ENCODE data around the gene FANCE.

The FANCE gene

DNA sequence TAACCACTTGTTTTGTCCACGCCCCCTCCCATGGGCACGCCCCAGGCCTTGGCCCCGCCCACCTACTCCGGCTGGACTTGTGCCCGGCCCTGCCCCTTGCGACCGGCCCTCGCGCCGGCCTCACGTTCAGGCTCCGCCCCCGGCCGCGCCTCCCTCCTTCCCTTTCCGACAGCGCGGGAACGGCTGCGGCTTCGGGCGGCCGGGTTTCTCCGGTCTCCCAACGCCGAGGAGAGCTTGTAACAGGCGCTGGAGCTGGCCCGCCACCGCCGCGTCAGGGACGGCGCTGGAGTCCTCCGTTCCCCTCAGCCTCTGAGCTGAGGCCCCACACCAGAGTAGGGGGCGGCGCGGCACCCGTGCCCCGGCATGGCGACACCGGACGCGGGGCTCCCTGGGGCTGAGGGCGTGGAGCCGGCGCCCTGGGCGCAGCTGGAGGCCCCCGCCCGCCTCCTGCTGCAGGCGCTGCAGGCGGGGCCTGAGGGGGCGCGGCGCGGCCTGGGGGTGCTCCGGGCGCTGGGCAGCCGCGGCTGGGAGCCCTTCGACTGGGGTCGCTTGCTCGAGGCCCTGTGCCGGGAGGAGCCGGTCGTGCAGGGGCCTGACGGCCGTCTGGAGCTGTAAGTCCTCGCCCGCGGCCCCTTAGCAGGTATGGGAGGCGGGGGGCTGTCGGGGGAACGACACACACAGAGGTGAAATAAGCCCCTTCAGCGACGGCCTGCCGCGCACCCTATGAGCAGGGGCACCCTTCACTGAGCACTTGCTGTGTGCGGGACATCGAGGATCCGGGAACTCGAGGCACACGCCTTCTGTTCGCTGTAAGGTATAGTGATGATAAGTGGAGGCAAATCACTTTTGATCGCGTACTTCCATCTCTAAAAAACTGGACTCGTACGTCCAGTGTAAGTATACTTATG is at the start of gene FANCE:
Gene FANCE (plus strand): TSS at position 156 of the 908 bp plus-strand sequence. CDS start 208 bp downstream, at position 364.
- DNase-seq (ENCODE audit: low spot score) = peak; percentile 87

DNA sequence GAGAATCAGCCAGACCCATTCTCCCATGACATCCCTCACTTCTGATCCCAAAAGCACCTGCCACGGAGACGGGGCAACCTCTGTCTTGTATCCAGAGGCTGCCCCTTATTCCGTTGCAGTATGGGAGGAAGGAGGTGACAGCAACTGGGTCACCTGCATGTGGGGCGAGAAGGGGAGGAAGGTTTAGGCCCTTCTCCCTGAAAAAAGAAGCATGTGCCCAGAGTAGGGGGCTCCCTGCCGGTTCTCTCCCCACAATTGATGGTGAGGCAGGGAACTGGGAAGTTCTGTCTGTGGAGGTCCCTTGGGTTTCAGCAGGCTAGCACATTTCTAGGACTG is 49.3 kb upstream of the FANCE start:
- DNase-seq (ENCODE audit: low spot score) = no peak

DNA sequence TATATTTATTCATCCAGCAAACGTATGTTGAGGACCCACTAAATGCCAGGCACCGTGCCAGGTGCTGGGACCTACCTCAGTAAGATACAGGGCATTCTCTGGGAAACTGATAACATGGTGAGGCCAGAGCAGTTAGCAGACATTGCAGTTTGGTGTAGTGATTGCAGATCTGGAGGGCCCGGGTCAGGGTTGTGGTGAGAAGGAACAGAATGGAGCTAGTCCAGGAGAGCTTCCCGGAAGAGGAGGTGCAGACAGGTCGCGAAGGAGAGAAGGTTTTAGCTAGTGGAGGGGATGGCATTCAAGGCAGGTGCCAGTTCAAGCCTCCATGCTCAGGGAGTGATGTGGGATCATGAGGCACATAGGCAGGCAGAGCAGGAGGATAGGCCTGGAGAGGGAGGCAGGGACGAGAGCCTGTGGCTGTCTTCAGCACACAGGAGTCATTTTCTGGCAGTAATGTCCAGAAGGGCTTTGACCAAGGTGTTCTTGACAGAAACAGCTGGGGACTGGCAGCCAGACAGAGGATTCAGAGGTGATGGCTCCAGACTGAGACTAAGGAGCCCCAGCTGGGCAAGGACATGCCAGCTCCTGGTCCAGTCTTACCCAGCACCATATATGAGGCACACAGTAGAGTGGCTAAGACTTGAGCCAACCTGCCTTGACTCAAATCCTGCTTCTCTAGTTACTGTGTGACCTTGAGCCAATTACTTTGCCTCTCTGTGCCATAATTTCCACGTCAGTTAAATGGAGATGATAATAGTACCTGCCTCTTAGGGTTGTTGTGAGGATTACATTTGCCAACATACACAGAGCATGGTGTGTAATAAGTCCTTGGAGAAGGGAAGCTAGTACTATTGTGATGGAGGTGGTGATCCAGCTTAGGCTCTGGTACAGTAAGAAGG is 48.3 kb upstream of the FANCE start:
- no peak for DNase-seq (ENCODE audit: low spot score)

DNA sequence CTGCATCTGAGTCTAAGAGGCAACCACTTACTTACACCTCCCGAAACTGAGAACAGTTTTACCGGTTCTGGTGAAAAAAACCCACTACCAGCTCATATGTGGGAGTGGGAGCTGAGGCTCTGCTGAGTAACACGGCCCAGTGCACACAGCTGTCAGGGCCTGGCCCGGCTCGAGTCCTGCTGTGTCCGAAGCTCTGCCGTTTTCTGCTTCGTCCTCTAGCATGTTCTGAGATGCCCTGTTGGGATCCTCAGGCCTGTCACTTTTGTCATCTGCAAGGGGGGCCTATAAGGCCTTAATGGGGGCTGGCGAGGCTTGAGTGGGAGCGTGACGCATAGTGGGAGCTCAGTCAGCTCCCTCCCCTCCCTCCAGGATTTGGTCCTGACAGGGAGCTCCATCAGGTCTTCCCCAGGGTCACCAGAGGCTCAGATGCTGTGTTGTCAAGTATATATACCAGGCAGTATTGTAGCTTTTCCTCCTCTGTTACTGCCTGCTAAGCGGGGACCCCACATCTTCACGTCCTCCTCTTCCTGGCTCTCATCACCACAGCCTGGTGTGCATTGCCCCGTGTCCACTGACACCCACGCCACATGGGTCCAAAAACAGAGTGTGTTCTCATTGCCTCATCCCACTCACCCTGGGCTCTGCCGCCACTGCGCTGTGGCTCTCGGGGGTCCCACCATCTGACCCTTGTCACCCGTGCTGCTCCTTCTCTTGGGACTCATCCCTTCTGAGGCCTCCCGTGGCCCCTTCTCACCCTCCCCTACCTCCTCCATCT is 45.2 kb upstream of the FANCE start:
- DNase-seq (ENCODE audit: low spot score) = no peak

DNA sequence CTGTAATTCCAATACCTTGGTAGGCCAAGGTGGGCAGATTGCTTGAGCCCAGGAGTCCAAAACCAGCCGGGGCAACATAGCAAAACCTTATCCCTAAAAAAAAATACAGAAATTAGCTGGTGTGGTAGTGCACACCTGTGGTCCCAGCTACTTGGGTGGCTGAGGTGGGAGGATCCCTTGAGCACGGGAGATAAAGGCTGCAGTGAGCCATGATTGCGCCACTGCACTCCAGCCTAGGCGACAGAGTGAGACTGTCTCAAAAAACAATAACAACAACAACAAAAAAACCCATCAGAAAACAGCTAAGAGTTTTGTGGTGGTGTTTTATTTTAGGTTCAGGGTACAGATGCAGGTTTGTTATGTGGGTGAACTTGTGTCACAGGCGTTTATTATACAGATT is 42.9 kb upstream of the FANCE start:
- no peak for DNase-seq (ENCODE audit: low spot score)

DNA sequence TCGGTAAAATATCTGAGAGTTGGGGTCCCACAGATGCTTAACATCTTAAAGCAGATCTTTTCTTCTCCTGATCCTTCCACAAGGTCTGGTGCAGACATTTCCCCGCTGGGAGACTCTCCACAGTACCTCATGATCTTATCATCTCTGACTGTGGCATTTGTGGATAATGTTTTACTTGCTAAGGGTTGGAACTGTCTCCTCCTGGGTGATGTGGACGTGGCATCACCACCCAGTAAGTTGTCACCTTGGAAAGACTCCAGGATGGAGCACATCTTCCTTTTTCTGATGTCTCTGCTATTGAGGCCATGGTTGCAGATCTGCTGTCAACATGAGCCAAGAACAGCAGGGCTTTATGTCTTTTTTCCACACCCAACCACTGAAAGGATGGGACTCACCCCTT is 42.0 kb upstream of the FANCE start:
- no peak for DNase-seq (ENCODE audit: low spot score)

GRCh38 chr6:35411066-35411465 is 41.1 kb upstream of the FANCE start:
- DNase-seq (ENCODE audit: low spot score) = no peak

- no peak for DNase-seq (ENCODE audit: low spot score)
Measured at GRCh38 chr6:35412102-35412501, 40.0 kb upstream of the FANCE start.

DNA sequence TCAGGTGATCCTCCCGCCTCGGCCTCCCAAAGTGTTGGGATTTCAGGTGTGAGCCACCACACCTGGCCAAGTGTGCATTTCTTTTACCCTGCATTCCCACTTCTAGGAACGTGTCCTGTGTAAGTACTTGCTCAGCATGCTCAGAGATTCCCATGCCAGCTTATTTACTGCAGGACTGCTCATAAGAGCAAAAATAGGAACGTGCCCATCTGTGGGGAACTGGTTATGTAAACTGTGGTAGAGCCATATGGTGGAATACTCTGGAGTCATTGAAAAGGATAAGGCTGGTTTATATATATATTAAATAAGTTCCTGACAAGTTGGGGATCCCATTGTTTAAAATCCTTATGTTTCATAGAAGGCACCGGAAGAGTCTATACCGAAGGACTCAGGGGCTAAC is 38.2 kb upstream of the FANCE start:
- no peak for DNase-seq (ENCODE audit: low spot score)

DNA sequence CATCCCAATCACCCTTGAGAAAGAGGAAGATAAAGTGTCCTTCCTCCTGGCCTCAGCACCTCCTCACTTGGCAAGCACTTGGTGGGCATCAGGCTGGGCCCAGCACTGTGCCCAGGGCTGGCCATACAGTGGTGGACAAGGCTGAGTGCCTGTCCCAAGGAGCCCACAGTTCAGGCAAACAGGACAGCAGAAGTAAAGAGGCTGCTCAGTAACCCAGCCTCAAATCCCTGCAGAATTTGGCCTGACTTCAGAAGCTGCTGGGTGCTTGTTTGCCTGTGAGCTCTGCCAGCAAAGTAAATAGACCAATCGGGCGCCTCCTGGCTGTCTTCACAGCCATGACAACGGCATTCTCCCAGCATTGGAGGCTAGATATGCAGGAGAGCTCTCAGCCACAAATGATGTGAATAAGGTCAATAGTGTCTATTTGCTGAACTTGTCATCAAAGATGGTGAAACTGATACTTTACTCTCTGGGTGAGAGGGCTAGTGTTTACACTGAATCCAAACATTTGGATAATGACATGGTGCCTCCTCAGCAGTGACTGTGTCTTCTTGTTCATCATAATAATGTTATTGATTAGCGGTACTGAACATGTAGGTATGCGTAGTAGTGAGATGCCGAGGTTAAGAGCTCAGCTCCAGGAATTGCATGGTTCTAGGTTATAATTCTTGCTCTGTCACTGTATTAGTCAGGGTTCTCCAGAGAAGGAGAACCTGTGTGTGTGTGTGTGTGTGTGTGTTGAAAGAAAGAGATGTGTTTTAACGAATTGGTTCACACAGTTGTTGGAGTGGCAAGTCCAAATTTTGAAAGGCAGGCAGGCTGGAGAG is 36.9 kb upstream of the FANCE start:
- no peak for DNase-seq (ENCODE audit: low spot score)

- DNase-seq (ENCODE audit: low spot score) = no peak
Measured at GRCh38 chr6:35417979-35418661, 34.0 kb upstream of the FANCE start.

DNA sequence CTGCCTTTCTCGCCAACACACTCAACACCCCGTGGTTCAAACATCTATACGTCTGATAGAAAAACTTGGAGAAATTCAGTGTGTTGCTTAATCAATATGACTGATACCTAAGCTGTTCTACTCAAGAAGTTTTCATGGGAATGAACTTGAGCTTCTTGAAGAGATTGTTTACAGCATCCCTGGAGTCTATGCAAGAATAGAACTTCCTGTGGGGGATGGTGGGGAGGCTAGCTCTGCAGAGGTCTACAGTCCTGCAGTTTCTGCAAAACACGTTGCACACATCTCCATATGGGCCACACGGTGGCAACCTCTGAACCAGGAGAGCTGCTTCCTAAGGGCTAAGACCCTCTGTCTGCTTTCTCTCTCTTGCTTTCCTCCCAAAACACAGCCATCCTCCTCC is 32.7 kb upstream of the FANCE start:
- DNase-seq (ENCODE audit: low spot score) = no peak

DNA sequence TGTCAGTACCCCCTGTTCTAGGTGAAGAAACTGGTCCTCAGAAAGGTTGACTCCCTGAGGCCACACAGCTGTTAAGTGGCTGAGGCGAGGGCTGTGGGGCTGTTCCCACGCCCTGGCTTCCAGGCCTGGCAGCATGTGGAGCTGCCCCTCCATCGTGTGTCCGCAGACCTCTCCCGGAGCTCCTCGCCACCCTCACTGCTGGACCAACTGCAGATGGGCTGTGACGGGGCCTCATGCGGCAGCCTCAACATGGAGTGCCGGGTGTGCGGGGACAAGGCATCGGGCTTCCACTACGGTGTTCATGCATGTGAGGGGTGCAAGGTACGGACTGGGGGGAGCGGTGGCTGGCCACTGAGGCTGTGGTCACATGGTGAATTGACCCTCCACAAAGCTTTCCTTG is 32.2 kb upstream of the FANCE start:
- no peak for DNase-seq (ENCODE audit: low spot score)

- no peak for DNase-seq (ENCODE audit: low spot score)
Measured at GRCh38 chr6:35425284-35425683, 26.9 kb upstream of the FANCE start.

GRCh38 chr6:35426074-35426473 is 26.1 kb upstream of the FANCE start:
- no peak for DNase-seq (ENCODE audit: low spot score)

DNA sequence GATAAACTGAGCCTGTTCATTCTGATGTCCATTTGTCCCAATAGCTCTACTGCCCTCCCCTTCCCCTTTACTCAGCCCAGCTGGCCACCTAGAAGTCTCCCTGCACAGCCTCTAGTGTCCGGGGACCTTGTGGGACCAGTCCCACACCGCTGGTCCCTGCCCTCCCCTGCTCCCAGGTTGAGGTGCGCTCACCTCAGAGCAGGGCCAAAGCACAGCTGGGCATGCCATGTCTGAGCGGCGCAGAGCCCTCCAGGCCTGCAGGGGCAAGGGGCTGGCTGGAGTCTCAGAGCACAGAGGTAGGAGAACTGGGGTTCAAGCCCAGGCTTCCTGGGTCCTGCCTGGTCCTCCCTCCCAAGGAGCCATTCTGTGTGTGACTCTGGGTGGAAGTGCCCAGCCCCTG is 24.7 kb upstream of the FANCE start:
- DNase-seq (ENCODE audit: low spot score) = no peak

DNA sequence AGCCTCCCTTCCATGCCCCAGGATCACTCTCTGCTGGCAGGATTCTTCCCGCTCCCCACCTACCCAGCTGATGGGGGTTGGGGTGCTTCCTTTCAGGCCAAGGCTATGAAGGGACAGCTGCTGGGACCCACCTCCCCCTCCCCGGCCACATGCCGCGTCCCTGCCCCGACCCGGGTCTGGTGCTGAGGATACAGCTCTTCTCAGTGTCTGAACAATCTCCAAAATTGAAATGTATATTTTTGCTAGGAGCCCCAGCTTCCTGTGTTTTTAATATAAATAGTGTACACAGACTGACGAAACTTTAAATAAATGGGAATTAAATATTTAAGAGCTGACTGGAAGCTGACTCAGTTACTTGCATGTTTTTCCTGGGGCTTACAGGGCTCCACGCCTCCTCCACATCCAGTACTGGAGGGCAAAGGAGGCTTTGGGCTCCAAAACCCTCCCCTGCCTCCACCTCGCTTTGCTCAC is 24.3 kb upstream of the FANCE start:
- DNase-seq (ENCODE audit: low spot score) = no peak

DNA sequence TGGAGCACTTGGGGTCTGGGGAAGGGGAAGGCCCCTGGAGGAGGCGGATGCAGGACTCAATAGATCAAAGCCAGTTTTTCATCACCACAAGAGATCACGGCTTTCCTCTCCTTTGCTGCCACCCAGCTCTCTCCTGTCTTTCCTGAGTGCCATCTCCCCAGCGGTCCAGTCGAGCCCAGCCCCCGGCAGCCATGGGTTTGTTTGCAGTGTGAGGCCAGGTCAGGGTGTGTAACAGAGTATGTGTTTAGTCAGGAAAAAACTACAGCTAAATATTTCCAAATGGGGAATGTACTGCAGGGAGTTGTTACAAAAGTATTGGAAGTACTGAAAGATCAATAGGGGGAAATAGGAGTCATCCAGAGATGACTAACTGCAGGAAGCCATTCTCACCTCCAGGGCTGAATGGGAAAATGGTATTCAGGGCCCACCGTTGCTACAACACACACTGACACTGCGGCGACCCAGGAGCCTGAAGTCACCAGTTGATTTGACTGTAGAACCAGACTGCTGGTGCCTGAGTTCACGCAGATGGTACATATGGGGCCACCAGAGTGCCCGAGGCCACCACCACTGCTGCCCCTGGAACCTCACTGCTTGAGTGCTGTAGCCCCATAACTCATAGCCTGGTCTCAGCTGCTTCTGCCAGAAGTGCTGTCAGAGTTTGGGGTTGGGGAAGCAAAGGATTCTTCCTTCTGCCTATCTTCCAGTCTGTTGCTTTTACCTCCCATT is 23.6 kb upstream of the FANCE start:
- DNase-seq (ENCODE audit: low spot score) = no peak

DNA sequence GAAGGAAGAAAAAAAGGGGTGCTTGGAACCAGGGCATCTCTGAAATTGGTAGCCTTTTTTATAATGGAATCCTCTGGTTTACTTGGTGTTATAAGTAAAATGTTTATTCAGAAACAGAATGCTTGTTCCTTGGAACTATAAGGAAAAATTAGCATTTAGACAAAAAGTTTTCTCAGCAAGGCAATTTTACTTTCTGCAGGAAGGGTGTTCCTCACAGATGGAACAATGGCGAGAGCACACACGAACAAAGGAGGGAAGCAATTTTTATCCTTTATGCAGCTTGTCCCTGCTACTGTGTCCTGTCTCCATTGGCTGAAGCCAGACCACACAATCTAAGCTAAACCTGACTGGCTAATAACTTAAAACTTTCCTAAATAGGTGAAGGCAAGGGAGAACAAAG is 22.7 kb upstream of the FANCE start:
- no peak for DNase-seq (ENCODE audit: low spot score)

DNA sequence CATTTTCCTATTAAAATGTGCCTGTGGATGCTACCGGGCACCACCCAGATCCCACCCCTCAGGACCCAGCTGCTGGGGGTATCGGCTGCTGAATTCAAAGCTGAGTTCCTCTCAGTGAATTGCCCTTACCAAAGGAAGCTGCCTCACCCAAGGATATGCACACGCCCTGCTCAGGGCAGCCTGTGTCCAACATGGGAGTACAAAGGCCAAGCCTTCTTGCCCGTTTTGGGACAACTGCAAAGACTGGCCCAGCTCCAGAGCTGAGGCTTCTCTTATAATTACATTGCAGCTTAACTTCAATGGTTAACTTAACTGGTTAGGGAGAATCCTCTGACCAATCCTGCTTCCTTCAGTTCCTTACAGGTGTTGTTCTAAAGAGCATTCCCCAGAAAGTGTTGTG is 19.8 kb upstream of the FANCE start:
- DNase-seq (ENCODE audit: low spot score) = no peak

All from RKO (cell line).